Stimulated activated naive B cell treated with anti-CD40 and anti-IgM and Interleukin-4, amounts not matched to agents 10 μg/mL and 1 μg/mL and 100 μg/mL, for 72 hours (primary cell): Measurements from ENCODE around the gene SUMF1.

Experiments
- ATAC-seq, 2 donors: fragments of 150-1000 bp; cut with Tn5 transposase; replicated peaks; 2 replicates each; pipeline ENCODE4 v1.10.0; 2021; ENCODE audit warnings: moderate library complexity in 1 of 2
- DNase-seq: peaks from one replicate; pipeline ENCODE4 v3.0.0; 2021
- H3K27ac Mint-ChIP-seq: one replicate; pipeline ENCODE4 v1.8.0; 2022; ENCODE audit warnings: mild to moderate bottlenecking, mixed read lengths
- H3K27me3 Mint-ChIP-seq, 2 donors: one replicate each; pipeline ENCODE4 v1.8.0; 2022; ENCODE audit warnings: mixed read lengths in 2 of 2
- H3K36me3 Mint-ChIP-seq, 2 donors: one replicate each; pipeline ENCODE4 v1.8.0; 2022; ENCODE audit warnings: mixed read lengths in 2 of 2, mild to moderate bottlenecking in 1 of 2
- H3K4me1 Mint-ChIP-seq, 2 donors: one replicate each; pipeline ENCODE4 v1.8.0; 2022; ENCODE audit warnings: mixed read lengths in 2 of 2, mild to moderate bottlenecking in 1 of 2
- H3K4me3 Mint-ChIP-seq, 2 donors: one replicate each; pipeline ENCODE4 v1.8.0; 2022; ENCODE audit warnings: mild to moderate bottlenecking in 2 of 2, mixed read lengths in 2 of 2, moderate library complexity in 1 of 2
- H3K9me3 Mint-ChIP-seq, 2 donors: one replicate each; pipeline ENCODE4 v1.8.0; 2022; ENCODE audit warnings: mixed read lengths in 2 of 2, mild to moderate bottlenecking in 1 of 2

The SUMF1 gene

DNA sequence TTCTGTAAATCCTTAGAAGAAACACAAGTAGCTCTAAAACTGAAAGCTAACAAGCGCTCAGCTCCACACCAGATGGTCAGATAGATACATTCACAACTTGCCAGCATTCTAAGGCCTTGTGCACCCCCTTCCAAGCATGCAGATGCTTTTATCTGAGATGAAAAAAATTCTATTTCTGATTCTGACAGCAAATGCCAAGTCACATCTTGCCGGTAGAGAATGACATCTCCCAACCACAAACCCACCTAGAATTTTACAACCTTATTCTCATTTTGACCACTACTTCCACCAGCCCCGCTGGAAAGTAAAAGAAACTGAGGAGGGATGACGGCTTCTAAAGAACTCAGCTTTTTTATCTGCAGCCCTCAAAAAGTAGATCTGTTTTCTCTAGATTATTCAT is 57.7 kb downstream of the SUMF1 start:
- no peak for DNase-seq
- H3K36me3 Mint-ChIP-seq = peaks cover 28 to 57% of the 10 kb centered on the region in 2 donors
- H3K27ac Mint-ChIP-seq = peak overlapping the region; percentile 25
- peaks cover 8 to 18% of the 10 kb centered on the region in 2 donors for H3K4me1 Mint-ChIP-seq
- H3K9me3 Mint-ChIP-seq = no peaks in the 10 kb centered on the region
- no peaks in the 10 kb centered on the region for H3K27me3 Mint-ChIP-seq
- ATAC-seq = peak; percentile 49 to 64
- H3K4me3 Mint-ChIP-seq = peak overlapping the region in 1 of 2 donors; percentile 54

DNA sequence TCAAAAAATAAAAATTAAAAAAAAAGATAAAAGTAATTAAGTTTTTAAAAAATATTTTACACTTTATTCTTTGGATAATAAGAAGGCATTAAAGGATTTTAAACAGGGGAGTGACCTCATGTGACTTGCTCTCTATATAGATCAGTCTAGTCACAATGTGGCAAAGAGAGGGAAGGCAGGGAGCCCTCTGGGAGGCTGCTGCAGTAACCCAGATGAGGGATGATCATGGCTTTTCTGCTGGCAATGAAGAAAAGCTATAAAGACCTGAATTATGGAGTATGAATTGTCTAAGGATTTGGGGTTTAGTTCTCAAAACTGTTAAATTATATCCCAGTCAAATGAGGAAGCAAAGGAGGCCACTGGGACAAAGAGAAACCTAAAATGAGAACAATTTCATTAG is 58.1 kb downstream of the SUMF1 start:
- Mint-ChIP-seq H3K36me3 (peaks cover 29 to 58% of the 10 kb centered on the region in 2 donors), H3K27ac (peak overlapping the region; percentile 27), H3K4me3 (peak overlapping the region; percentile 17 to 54), H3K27me3 (no peaks in the 10 kb centered on the region), H3K9me3 (no peaks in the 10 kb centered on the region), H3K4me1 (peaks cover 8 to 18% of the 10 kb centered on the region in 2 donors)
- no peak for ATAC-seq
- DNase-seq = no peak

DNA sequence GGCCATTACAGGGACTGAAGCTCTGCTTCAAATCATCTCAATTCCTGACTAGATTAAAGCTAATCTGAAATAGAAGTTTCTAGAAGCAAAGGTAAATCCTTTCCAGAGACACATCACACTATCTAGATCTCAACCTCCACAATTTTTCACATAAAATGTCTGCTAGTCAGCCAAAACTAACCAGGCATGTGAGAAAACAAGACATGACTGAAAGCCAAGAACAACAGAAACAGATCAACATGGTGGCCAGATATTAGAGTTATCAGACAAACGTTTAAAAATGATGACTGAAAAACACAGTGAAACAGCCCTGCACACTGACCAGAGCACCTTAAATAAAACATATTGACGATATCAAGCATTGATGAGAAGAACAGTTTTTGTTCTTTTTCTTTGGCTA is 59.1 kb downstream of the SUMF1 start:
- Mint-ChIP-seq H3K4me1 (peaks cover 8 to 18% of the 10 kb centered on the region in 2 donors), H3K27ac (no peak overlapping the region), H3K9me3 (no peaks in the 10 kb centered on the region), H3K27me3 (no peaks in the 10 kb centered on the region), H3K4me3 (no peak overlapping the region), H3K36me3 (peaks cover 34 to 65% of the 10 kb centered on the region in 2 donors)
- DNase-seq (no peak), ATAC-seq (no peak)

DNA sequence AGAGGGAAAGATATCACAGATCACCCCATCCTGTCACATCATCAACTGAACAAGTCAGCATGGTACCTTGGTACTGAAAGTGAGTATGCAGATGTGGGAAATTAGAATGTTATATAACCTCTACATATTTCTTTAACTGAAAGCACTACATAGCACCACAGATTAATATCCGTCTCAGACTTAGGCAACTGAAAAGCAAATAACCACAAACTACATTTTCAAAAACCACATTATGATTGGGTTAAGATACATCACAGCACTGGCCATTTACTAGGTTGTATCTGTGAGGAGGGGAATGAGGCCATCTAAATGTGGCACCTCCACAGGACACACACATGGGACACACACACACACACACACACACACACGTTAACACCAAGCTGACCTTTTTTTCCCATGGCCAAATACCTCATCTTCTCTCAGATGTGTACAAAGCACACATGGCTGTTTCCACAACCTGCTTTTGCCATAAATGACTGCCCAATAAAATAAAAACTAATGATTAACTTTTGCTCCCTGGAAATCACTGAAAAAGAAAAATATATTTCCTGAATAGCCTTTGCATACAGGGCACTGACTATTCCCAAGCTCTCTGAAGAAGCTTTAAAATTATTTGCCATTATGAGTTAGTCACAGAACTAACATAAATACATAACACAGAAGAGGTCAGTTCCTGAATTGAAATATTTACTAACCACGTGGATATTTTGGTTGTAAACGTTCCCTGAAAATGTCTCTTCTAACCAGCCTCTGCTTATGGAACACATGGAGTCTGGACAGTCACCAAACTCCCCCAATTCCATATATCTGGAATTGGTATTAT is 60.1 kb downstream of the SUMF1 start:
- Mint-ChIP-seq H3K36me3 (peaks cover 37 to 66% of the 10 kb centered on the region in 2 donors), H3K9me3 (no peaks in the 10 kb centered on the region), H3K27me3 (no peaks in the 10 kb centered on the region), H3K27ac (no peak overlapping the region), H3K4me1 (peaks cover 8 to 18% of the 10 kb centered on the region in 2 donors), H3K4me3 (no peak overlapping the region)
- DNase-seq = no peak
- no peak for ATAC-seq

DNA sequence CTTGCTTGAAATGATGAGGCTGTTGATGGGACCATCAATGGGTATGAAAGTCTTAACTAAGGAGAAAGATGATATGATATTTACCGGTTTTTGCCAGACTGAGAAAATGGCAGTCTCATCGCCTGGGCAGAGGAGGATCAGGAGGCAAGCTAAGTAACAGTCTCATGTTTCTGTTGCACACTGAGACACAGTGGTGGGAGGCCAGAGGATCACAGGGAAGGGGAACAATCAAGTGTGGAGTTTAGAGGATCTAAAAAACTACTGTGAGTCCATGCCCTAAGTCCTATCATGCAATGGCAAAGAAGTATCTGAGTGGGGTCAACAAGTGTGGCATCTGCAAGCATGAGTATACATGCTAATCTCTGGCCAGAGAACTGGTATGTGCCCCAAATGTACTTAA is 62.2 kb downstream of the SUMF1 start:
- peaks cover 4 to 11% of the 10 kb centered on the region in 2 donors for H3K4me1 Mint-ChIP-seq
- H3K27me3 Mint-ChIP-seq = no peaks in the 10 kb centered on the region
- DNase-seq (no peak), ATAC-seq (no peak)
- H3K4me3 Mint-ChIP-seq = no peak overlapping the region
- H3K9me3 Mint-ChIP-seq = no peaks in the 10 kb centered on the region
- peaks cover 38 to 63% of the 10 kb centered on the region in 2 donors for H3K36me3 Mint-ChIP-seq
- no peak overlapping the region for H3K27ac Mint-ChIP-seq

DNA sequence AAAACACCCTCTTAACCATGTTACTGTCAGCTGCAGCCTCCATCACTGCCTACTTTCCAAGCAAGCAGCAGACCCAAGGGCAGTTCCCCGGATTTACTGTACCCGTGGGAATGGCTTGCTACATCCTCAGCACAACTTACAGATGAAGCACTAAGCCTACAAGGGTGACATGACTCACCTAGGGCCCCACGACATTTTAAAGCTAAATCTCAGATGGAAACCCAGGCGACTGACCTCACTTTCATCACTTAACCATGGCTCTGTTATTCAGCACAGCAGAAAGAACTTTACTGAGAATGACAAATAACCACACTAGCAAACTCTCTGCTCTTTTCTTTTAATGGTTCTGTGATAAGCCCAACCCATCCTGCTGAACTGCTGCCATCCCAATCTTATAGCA is 65.6 kb downstream of the SUMF1 start:
- Mint-ChIP-seq H3K4me3 (no peak overlapping the region), H3K4me1 (peaks cover 0 to 6% of the 10 kb centered on the region in 2 donors), H3K27me3 (no peaks in the 10 kb centered on the region), H3K9me3 (no peaks in the 10 kb centered on the region), H3K27ac (no peak overlapping the region), H3K36me3 (peaks cover 37 to 56% of the 10 kb centered on the region in 2 donors)
- no peak for DNase-seq
- no peak for ATAC-seq

DNA sequence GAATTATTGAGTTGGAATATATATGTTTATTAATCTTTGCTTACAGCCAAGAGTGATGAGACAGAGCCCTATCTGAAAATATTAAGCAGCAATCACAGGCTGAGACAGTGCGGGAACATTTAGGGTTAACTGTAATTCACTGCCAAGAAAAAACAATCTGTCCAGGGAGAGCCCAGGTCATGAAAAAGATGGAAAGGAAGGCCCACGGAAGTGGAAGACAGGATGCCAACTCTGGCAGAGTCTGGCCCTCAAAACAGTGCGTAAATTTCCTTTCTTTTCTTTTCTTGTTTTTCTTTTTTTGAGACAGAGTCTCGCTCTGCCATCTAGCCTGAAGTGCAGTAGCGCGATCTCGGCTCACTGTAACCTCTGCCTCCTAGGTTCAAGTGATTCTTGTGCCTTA is 67.6 kb downstream of the SUMF1 start:
- Mint-ChIP-seq H3K27me3 (no peaks in the 10 kb centered on the region), H3K27ac (no peak overlapping the region), H3K9me3 (no peaks in the 10 kb centered on the region), H3K4me1 (peaks cover 0 to 6% of the 10 kb centered on the region in 2 donors), H3K4me3 (no peak overlapping the region), H3K36me3 (peaks cover 39 to 57% of the 10 kb centered on the region in 2 donors)
- ATAC-seq (no peak), DNase-seq (no peak)

DNA sequence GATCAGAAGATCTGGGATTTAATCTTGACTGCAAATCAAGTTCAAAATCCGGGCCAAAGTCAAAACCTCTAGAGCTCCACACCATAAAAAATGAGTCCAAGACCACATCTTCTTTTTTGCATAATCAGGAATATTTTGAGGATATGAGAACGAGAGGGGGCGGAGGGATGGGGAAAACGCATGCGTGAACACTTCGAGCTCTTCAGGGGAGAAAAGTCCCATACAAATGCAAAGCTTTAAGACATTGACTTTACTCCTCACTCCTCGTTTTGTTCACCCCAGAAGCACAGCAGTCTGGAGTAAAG is 68.2 kb downstream of the SUMF1 start:
- Mint-ChIP-seq H3K27ac (no peak overlapping the region), H3K9me3 (no peaks in the 10 kb centered on the region), H3K4me3 (no peak overlapping the region), H3K4me1 (peaks cover 0 to 6% of the 10 kb centered on the region in 2 donors), H3K27me3 (no peaks in the 10 kb centered on the region), H3K36me3 (peaks cover 39 to 59% of the 10 kb centered on the region in 2 donors)
- ATAC-seq (no peak), DNase-seq (no peak)

DNA sequence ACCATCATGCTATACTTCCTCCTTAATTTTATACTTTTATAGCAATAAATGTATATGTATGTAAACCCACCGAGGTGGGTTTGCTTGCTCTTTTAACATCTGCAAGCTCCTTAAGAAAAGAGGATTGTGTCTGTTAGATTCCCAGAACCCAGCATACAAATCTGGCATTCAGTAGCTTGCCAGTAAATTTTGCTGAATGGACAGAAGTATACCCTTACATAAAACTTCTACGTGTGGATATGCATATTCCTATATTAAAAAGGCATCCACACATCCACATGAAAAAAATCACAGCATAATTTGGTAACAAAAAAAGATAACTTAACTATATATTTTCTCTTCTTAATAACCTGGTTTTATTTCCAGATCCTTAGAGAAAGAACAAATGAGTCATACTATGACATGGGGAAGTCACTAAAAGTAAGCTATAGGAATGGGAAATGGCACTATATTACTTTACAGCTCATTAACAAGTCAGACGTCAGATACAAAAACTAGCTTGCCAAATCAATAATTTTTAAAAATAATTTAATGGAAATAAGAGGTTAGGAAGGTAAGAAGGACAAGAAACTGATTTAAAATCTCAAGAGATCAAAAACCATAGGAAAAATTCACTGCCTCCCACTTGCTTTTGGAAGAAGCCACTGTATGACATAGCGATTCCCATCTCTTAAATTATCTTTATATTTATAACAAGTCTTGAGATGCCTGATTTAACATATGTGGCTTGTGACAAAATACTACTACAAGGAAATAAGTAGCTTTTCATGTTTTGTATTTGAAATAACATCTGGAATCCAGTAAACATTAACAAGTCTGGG is 68.7 kb downstream of the SUMF1 start:
- no peak for DNase-seq
- Mint-ChIP-seq H3K27me3 (no peaks in the 10 kb centered on the region), H3K4me3 (no peak overlapping the region), H3K9me3 (no peaks in the 10 kb centered on the region), H3K4me1 (peaks cover 0 to 6% of the 10 kb centered on the region in 2 donors), H3K36me3 (peaks cover 36 to 54% of the 10 kb centered on the region in 2 donors), H3K27ac (no peak overlapping the region)
- ATAC-seq = no peak

DNA sequence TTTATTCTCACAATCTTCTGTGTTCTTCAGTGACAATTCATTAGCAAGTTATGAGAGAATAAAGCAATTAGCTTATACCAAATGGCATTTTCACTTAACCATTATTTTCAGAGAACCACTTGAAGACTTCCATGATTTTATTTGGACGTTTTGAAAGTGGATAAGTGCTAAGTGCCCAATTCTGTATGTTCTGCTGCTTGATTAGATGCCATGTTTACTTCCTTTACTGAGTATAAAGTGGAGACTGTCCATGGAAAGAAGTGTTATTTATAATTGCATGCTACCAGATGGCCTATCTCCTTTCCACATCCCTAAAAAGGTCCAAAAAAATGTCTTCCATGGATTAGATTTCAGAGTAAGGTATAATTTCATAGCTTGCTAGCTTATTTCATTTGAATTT is 69.6 kb downstream of the SUMF1 start:
- no peak overlapping the region for H3K4me3 Mint-ChIP-seq
- no peak overlapping the region for H3K27ac Mint-ChIP-seq
- H3K4me1 Mint-ChIP-seq = peaks cover 0 to 6% of the 10 kb centered on the region in 2 donors
- DNase-seq = no peak
- no peak for ATAC-seq
- no peaks in the 10 kb centered on the region for H3K27me3 Mint-ChIP-seq
- H3K9me3 Mint-ChIP-seq = no peaks in the 10 kb centered on the region
- peaks cover 34 to 53% of the 10 kb centered on the region in 2 donors for H3K36me3 Mint-ChIP-seq

DNA sequence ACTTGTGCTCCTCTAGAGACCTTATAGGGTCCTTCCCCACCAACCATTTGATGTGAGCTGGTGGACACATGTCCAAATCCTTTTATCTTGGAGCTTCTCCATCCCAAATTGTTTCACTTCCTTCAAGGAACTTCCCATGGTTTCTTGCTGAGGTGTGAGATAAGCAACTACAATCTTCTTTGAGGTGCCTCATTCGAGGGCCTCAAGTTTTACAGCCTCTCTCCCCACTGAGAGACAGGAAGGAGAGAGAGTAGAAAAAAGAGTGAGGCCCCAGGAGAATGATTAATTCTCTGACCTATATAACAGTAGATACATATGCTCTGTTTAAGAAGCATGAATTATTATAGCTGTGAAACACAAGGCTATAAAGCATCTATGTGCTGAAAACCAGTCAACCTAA is 70.5 kb downstream of the SUMF1 start:
- Mint-ChIP-seq H3K27ac (no peak overlapping the region), H3K36me3 (peaks cover 33 to 53% of the 10 kb centered on the region in 2 donors), H3K4me3 (no peak overlapping the region), H3K27me3 (no peaks in the 10 kb centered on the region), H3K4me1 (peaks cover 0 to 6% of the 10 kb centered on the region in 2 donors), H3K9me3 (peaks cover 0 to 2% of the 10 kb centered on the region in 2 donors)
- DNase-seq (no peak), ATAC-seq (no peak)

DNA sequence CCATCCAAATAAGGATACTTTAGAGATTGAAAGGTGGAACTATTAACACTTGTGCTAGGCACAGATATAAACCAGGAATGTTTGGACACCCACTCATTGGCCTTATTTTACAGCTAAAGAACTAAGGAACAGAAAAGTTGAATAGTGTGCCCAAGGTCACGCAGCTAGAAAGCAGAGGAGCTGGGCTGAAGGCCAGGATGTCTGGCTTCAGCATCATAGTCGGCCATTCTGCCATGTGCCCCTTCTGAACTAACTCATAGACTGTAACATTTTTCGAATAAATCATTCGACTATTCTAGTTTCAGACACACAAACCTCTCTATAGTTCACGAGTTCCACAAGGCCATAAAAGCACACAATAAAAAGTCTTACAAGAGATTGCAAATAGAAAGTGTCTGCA is 71.1 kb downstream of the SUMF1 start:
- H3K27ac Mint-ChIP-seq = no peak overlapping the region
- H3K9me3 Mint-ChIP-seq = peaks cover 0 to 3% of the 10 kb centered on the region in 2 donors
- DNase-seq = no peak
- H3K4me1 Mint-ChIP-seq = peaks cover 0 to 6% of the 10 kb centered on the region in 2 donors
- peaks cover 34 to 54% of the 10 kb centered on the region in 2 donors for H3K36me3 Mint-ChIP-seq
- no peaks in the 10 kb centered on the region for H3K27me3 Mint-ChIP-seq
- no peak overlapping the region for H3K4me3 Mint-ChIP-seq
- no peak for ATAC-seq

DNA sequence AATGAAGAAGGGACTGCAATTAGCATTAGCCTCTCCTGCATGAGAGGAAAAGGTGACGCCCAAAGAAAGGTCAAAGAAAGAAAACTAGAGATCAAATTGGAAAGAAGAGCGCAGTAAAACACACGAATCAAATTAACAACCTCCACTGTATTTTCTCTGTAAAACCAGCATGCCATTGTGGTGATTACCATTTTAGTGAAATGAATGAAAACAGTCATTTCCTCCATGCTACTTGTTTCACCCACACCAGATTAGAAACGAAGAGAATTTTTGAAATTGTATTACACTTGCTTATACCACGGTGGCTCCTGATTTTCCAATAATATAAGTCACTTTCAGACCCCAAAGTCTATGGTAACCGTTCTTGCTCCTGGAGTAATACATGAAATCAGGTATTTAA is 71.6 kb downstream of the SUMF1 start:
- H3K27me3 Mint-ChIP-seq = no peaks in the 10 kb centered on the region
- H3K9me3 Mint-ChIP-seq = peaks cover 0 to 5% of the 10 kb centered on the region in 2 donors
- DNase-seq (no peak), ATAC-seq (no peak)
- no peak overlapping the region for H3K27ac Mint-ChIP-seq
- H3K36me3 Mint-ChIP-seq = peaks cover 38 to 56% of the 10 kb centered on the region in 2 donors
- no peak overlapping the region for H3K4me3 Mint-ChIP-seq
- H3K4me1 Mint-ChIP-seq = peaks cover 0 to 6% of the 10 kb centered on the region in 2 donors

DNA sequence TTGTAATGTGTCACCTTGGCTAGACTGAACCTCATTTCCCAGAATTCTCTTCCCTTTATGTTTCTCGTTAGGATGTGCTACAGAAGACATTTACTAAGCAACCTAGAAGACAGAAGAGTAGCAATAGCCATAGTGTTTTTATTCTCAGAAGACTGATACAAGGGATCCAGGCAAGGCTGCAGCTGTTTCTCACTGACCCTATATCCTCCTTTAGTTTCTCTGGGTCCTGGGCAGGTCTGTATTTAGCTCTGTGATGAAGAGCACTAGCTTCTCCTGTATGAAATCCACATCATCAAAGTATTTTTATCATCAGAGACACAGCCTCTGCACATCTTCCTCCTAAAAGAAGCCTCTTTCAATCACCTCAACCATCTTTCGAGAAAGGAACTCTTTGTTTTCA is 72.5 kb downstream of the SUMF1 start:
- peaks cover 0 to 5% of the 10 kb centered on the region in 2 donors for H3K9me3 Mint-ChIP-seq
- H3K36me3 Mint-ChIP-seq = peaks cover 39 to 53% of the 10 kb centered on the region in 2 donors
- DNase-seq = no peak
- no peak overlapping the region for H3K4me3 Mint-ChIP-seq
- H3K27ac Mint-ChIP-seq = no peak overlapping the region
- H3K4me1 Mint-ChIP-seq = peaks cover 0 to 10% of the 10 kb centered on the region in 2 donors
- no peaks in the 10 kb centered on the region for H3K27me3 Mint-ChIP-seq
- ATAC-seq = no peak

DNA sequence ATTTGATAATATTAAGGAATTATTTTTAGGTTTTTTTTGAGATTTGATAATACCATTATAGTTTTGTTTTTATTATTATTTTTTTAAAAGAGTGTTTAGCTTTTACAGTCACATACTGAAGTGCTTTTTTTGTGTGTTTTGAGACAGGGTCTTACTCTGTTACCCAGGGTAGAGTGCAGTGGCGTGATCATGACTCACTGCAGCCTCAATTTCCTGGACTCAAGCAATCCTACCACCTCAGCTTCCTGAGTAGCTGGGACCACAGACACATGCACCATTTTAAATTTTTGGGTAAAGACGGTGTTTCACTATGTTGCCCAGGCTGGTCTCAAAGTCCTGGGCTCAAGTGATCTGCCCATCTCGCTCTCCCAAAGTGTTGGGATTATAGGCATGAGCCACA is 73.0 kb downstream of the SUMF1 start:
- DNase-seq = no peak
- Mint-ChIP-seq H3K9me3 (peaks cover 0 to 5% of the 10 kb centered on the region in 2 donors), H3K27me3 (no peaks in the 10 kb centered on the region), H3K36me3 (peaks cover 38 to 51% of the 10 kb centered on the region in 2 donors), H3K4me3 (no peak overlapping the region), H3K27ac (no peak overlapping the region), H3K4me1 (peaks cover 2 to 11% of the 10 kb centered on the region in 2 donors)
- no peak for ATAC-seq
